HCT116 (cell line): ENCODE measurements around the gene LYPD4. TPM values are rescaled to one million over a fixed set of nuclear protein-coding genes. Genes with fewer than 3 reads are reported as not detected.

Source experiments
- ATAC-seq: fragments of 200-7000 bp; cut with Tn5 transposase; 2 replicates; pipeline ENCODE4 v1.9.1; 2020; ENCODE audit warnings: mild to moderate bottlenecking, moderate library complexity
- BruUV-seq: library from RNA; stranded (reverse); fragments of 400-500 nt; replicated peaks from 2 replicates; lab custom pipeline; 2021; lab: Mats Ljungman, UMichigan
- CTCF ChIA-PET: fragments of 300-600 bp; sonication (Branson Sonifier 250); formaldehyde crosslinking; loops from one replicate; lab custom pipeline; 2021; ENCODE audit warnings: antibody characterized with exemption; lab: Charles Lee
- POLR2A ChIA-PET: fragments of 300-600, 350-600 bp; sonication (Branson Sonifier 250); formaldehyde crosslinking; loops from one replicate; lab custom pipeline; 2021; ENCODE audit warnings: antibody characterized with exemption; lab: Charles Lee
- RAD21 ChIA-PET, 2 experiments: fragments of 300-600 bp; sonication (Branson Sonifier 250); formaldehyde crosslinking; loops; one replicate each; lab custom pipeline; 2023; ENCODE audit warnings: low total read pairs in 2 of 2; ENCODE audit not compliant: uncharacterized antibody in 2 of 2, unreplicated experiment in 2 of 2, low non-redundant PET in 1 of 2; lab: Charles Lee
- DNase-seq: peaks from one replicate; pipeline ENCODE4 v3.0.0-alpha.2; 2010; ENCODE audit warnings: low read depth, low spot score
- H2AFZ ChIP-seq: fragments of 200-600 bp; shearing (Covaris generic), sonication (generic); 2 replicates; pipeline ENCODE4 v1.6.1; 2017; ENCODE audit warnings: low read depth, mixed run types, mixed read lengths, antibody characterized with exemption, low read length; ENCODE audit not compliant: poor library complexity, severe bottlenecking
- H3K27ac ChIP-seq: 2 replicates; pipeline ENCODE4 v1.5.1; 2012; ENCODE audit warnings: low read depth, low read length
- H3K27me3 ChIP-seq: fragments of 200-600 bp; sonication (generic); 2 replicates; pipeline ENCODE4 v1.6.1; 2016; ENCODE audit warnings: mixed run types, low read length, mixed read lengths; ENCODE audit not compliant: insufficient read depth
- H3K36me3 ChIP-seq, 2 experiments: fragments of 200-500 bp in 1 of 2; fragments of 200-600 bp in 1 of 2; sonication (Bioruptor generic) in 1 of 2; sonication (generic) in 1 of 2; 2 replicates each; pipeline versions ENCODE4 v1.5.1 to v1.6.1; 2014 to 2016; ENCODE audit warnings: low read length in 2 of 2, inconsistent platforms in 1 of 2, mixed read lengths in 1 of 2, mixed run types in 1 of 2; ENCODE audit not compliant: insufficient read depth in 2 of 2, control insufficient read depth in 1 of 2
- H3K4me1 ChIP-seq, 2 experiments: fragments of 200-600 bp in 1 of 2; sonication (generic) in 1 of 2; 2 replicates each; pipeline versions ENCODE4 v1.5.1 to v1.6.1; 2012 to 2017; ENCODE audit warnings: low read length in 2 of 2, inconsistent platforms in 1 of 2, mild to moderate bottlenecking in 1 of 2, mixed read lengths in 1 of 2, mixed run types in 1 of 2, moderate library complexity in 1 of 2; ENCODE audit not compliant: insufficient read depth in 2 of 2, control insufficient read depth in 1 of 2
- H3K4me2 ChIP-seq: fragments of 200-600 bp; sonication (generic); 2 replicates; pipeline ENCODE4 v1.6.1; 2017; ENCODE audit warnings: mixed run types, low read length, mixed read lengths
- H3K4me3 ChIP-seq, 2 experiments: fragments of 200-600 bp in 1 of 2; sonication (generic) in 1 of 2; replicated peaks in 1 of 2; 2 replicates each; pipeline ENCODE4 v1.5.1; 2011 to 2016; ENCODE audit warnings: low read length in 2 of 2, control low read depth in 1 of 2, low read depth in 1 of 2, mild to moderate bottlenecking in 1 of 2, mixed read lengths in 1 of 2, mixed run types in 1 of 2
- H3K79me2 ChIP-seq: fragments of 200-600 bp; sonication (generic); 2 replicates; pipeline ENCODE4 v1.6.1; 2017; ENCODE audit warnings: mild to moderate bottlenecking, mixed run types, low read length, moderate library complexity, mixed read lengths; ENCODE audit not compliant: insufficient read depth
- H3K9ac ChIP-seq: fragments of 200-600 bp; sonication (generic); 2 replicates; pipeline ENCODE4 v1.6.1; 2016; ENCODE audit warnings: low read length, mixed read lengths
- H3K9me2 ChIP-seq: fragments of 200-600 bp; sonication (generic), shearing (Covaris generic); 2 replicates; pipeline ENCODE4 v1.6.1; 2017; ENCODE audit warnings: mixed run types, mild to moderate bottlenecking, moderate library complexity; ENCODE audit not compliant: insufficient read depth
- H3K9me3 ChIP-seq, 2 experiments: fragments of 200-500 bp in 1 of 2; fragments of 200-600 bp in 1 of 2; sonication (Bioruptor generic) in 1 of 2; sonication (generic) in 1 of 2; 2 replicates each; pipeline ENCODE4 v1.6.1; 2014 to 2017; ENCODE audit warnings: low read length in 2 of 2, mixed read lengths in 2 of 2, inconsistent platforms in 1 of 2, low read depth in 1 of 2, mild to moderate bottlenecking in 1 of 2, mixed run types in 1 of 2, moderate library complexity in 1 of 2; ENCODE audit not compliant: control insufficient read depth in 1 of 2, insufficient read depth in 1 of 2
- H4K20me1 ChIP-seq: fragments of 200-600 bp; sonication (generic), shearing (Covaris generic); 2 replicates; pipeline ENCODE4 v1.6.1; 2017; ENCODE audit warnings: mixed run types, mild to moderate bottlenecking, moderate library complexity; ENCODE audit not compliant: insufficient read depth
- EZH2 ChIP-seq: fragments of 200-600 bp; sonication (generic); IDR thresholded peaks from 2 replicates; pipeline ENCODE4 v1.6.1; 2017; ENCODE audit warnings: antibody characterized with exemption, mixed run types
- POLR2A ChIP-seq: IDR thresholded peaks from 2 replicates; pipeline ENCODE4 v1.7.0; 2011; ENCODE audit warnings: borderline replicate concordance; ENCODE audit not compliant: insufficient read depth, insufficient read length; ENCODE audit errors: extremely low read depth
- POLR2AphosphoS5 ChIP-seq: IDR thresholded peaks from 2 replicates; pipeline ENCODE4 v1.6.1; 2011; ENCODE audit warnings: mild to moderate bottlenecking, low read depth, low read length, moderate library complexity
- SP1 ChIP-seq: IDR thresholded peaks from 2 replicates; pipeline ENCODE4 v1.6.1; 2012; ENCODE audit warnings: low read depth
- SRF ChIP-seq: IDR thresholded peaks from 2 replicates; pipeline ENCODE4 v1.6.1; 2012; ENCODE audit warnings: low read depth
- TCF7L2 ChIP-seq: IDR thresholded peaks from 2 replicates; pipeline ENCODE4 v1.7.0; 2011; ENCODE audit warnings: borderline replicate concordance, inconsistent platforms; ENCODE audit not compliant: insufficient read depth, insufficient read length; ENCODE audit errors: extremely low read depth
- ZNF274 ChIP-seq: fragments of 200-500 bp; sonication (Bioruptor generic); IDR thresholded peaks from 2 replicates; pipeline ENCODE4 v1.6.1; 2014; ENCODE audit warnings: mild to moderate bottlenecking, low read depth, low read length, inconsistent platforms
- intact Hi-C: fragments of 100-400 bp; cut with micrococcal nuclease; formaldehyde crosslinking; loops from 2 replicates; pipeline ENCODE4 v1.10.0; 2022
- total RNA-seq: library from RNA; stranded (reverse); gene quantifications from one replicate; pipeline ENCODE4 v1.2.1, GENCODE V29; 2021; ENCODE audit not compliant: unreplicated experiment
- TF ChIP-seq, protein P1 (sequence below), 3 experiments: fragments of 200-600 bp in 1 of 3; sonication (generic) in 1 of 3; IDR thresholded peaks in 2 of 3; conservative IDR thresholded peaks in 1 of 3; 2 replicates each; pipeline ENCODE4 v1.5.1; 2012 to 2017; ENCODE audit warnings: low read depth in 2 of 3, low read length in 2 of 3, antibody characterized with exemption in 1 of 3, borderline replicate concordance in 1 of 3, control low read depth in 1 of 3, mild to moderate bottlenecking in 1 of 3, mixed read lengths in 1 of 3, mixed run types in 1 of 3, moderate library complexity in 1 of 3; ENCODE audit not compliant: insufficient read depth in 1 of 3
- TF ChIP-seq, protein P2 (sequence below): IDR thresholded peaks from 2 replicates; pipeline ENCODE4 v1.6.1; 2011; ENCODE audit warnings: mild to moderate bottlenecking, low read length, moderate library complexity; ENCODE audit not compliant: insufficient replicate concordance; ENCODE audit errors: extremely low read depth
- TF ChIP-seq, protein P3 (sequence below): IDR thresholded peaks from 2 replicates; pipeline ENCODE4 v1.6.1; 2012

Gene LYPD4
- total RNA-seq, 1 experiment from 2014 or later = not detected

DNA sequence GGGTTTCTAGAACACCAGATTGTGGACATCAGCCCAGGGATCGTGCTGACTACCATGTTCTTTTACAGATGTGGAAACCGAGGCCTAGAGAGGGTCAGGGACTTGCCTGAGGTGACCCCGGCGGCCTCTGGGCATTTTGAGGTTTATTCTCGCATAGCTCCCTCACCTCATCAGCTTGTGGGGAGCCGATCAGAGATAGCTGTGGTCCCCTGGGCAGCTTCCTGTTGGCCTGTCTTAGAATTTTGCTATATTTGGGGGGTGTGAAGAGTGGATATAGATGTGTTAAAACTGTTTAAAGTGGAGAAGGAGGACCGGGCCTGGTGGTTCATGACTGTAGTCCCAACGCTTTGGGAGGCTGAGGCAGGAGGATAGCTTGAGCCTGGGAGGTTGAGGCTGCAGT lies 45.4 kb upstream of the LYPD4 start:
- Histone ChIP-seq H4K20me1 (no peaks in the 10 kb centered on the region), H3K4me2 (no peak overlapping the region), H3K36me3 (peaks cover 11 to 18% of the 10 kb centered on the region in 2 experiments), H3K4me1 (peaks cover 27 to 41% of the 10 kb centered on the region in 2 experiments), H3K4me3 (no peak overlapping the region), H3K9ac (no peak overlapping the region), H3K9me3 (no peaks in the 10 kb centered on the region), H3K9me2 (no peaks in the 10 kb centered on the region), H3K79me2 (peaks cover 47% of the 10 kb centered on the region), H3K27me3 (no peaks in the 10 kb centered on the region), H3K27ac (no peak overlapping the region), H2AFZ (no peak overlapping the region)
- TF ChIP-seq SP1 (no peak), POLR2AphosphoS5 (no peak), EZH2 (no peak), SRF (no peak), POLR2A (no peak), ZNF274 (no peak), TCF7L2 (no peak)
- TF ChIP-seq, protein P1, sequence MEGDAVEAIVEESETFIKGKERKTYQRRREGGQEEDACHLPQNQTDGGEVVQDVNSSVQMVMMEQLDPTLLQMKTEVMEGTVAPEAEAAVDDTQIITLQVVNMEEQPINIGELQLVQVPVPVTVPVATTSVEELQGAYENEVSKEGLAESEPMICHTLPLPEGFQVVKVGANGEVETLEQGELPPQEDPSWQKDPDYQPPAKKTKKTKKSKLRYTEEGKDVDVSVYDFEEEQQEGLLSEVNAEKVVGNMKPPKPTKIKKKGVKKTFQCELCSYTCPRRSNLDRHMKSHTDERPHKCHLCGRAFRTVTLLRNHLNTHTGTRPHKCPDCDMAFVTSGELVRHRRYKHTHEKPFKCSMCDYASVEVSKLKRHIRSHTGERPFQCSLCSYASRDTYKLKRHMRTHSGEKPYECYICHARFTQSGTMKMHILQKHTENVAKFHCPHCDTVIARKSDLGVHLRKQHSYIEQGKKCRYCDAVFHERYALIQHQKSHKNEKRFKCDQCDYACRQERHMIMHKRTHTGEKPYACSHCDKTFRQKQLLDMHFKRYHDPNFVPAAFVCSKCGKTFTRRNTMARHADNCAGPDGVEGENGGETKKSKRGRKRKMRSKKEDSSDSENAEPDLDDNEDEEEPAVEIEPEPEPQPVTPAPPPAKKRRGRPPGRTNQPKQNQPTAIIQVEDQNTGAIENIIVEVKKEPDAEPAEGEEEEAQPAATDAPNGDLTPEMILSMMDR (IDR thresholded peaks at IDR 0.05 in 2 of 3, conservative IDR thresholded peaks at IDR 0.05 in 1 of 3; ENCODE audit: borderline replicate concordance in 1 of 3, insufficient read depth in 1 of 3, low read depth in 2 of 3, low read length in 2 of 3) = no peak
- TF ChIP-seq, protein P2, sequence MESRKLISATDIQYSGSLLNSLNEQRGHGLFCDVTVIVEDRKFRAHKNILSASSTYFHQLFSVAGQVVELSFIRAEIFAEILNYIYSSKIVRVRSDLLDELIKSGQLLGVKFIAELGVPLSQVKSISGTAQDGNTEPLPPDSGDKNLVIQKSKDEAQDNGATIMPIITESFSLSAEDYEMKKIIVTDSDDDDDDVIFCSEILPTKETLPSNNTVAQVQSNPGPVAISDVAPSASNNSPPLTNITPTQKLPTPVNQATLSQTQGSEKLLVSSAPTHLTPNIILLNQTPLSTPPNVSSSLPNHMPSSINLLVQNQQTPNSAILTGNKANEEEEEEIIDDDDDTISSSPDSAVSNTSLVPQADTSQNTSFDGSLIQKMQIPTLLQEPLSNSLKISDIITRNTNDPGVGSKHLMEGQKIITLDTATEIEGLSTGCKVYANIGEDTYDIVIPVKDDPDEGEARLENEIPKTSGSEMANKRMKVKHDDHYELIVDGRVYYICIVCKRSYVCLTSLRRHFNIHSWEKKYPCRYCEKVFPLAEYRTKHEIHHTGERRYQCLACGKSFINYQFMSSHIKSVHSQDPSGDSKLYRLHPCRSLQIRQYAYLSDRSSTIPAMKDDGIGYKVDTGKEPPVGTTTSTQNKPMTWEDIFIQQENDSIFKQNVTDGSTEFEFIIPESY = no peak
- TF ChIP-seq, protein P3, sequence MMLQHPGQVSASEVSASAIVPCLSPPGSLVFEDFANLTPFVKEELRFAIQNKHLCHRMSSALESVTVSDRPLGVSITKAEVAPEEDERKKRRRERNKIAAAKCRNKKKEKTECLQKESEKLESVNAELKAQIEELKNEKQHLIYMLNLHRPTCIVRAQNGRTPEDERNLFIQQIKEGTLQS = no peak
- ChIA-PET RAD21 (no interaction called here), CTCF (no interaction called here), POLR2A (no interaction called here)
- ATAC-seq = no peak
- intact Hi-C loops = no loop called here
- BruUV-seq = no TSS peak
- DNase-seq = no peak
